Muscle layer of colon (tissue), 2 donors: ENCODE data around the gene BET1L.
"Not testable (repeated sequence)": the region's sequence is repeated elsewhere in the genome, so short reads cannot be mapped to it uniquely, and the experiment has no call there.

Experiments used
- H3K27ac ChIP-seq: one replicate; pipeline ENCODE4 v1.7.0; 2013; ENCODE audit warnings: low read depth, mild to moderate bottlenecking, low read length, moderate library complexity
- H3K27me3 ChIP-seq, 2 donors: one replicate each; pipeline ENCODE4 v1.7.0; 2013; ENCODE audit warnings: low read length in 2 of 2, mild to moderate bottlenecking in 2 of 2; ENCODE audit not compliant: insufficient read depth in 2 of 2, control insufficient read depth in 1 of 2
- H3K36me3 ChIP-seq: one replicate; pipeline ENCODE4 v1.7.0; 2013; ENCODE audit warnings: mild to moderate bottlenecking, low read length; ENCODE audit not compliant: insufficient read depth
- H3K4me1 ChIP-seq: one replicate; pipeline ENCODE4 v1.7.0; 2013; ENCODE audit warnings: mild to moderate bottlenecking, low read length; ENCODE audit not compliant: insufficient read depth
- H3K4me3 ChIP-seq, 2 donors: one replicate each; pipeline ENCODE4 v1.7.0; 2013; ENCODE audit warnings: low read length in 2 of 2, low read depth in 1 of 2, mild to moderate bottlenecking in 1 of 2, moderate library complexity in 1 of 2
- H3K9ac ChIP-seq: one replicate; pipeline ENCODE4 v1.7.0; 2013; ENCODE audit warnings: low read length
- H3K9me3 ChIP-seq: one replicate; pipeline ENCODE4 v1.7.0; 2013; ENCODE audit warnings: mild to moderate bottlenecking, low read length
- donor health status: abdominal sarcoma.
- donor health status: Adenocarcinoma of cecum.

The BET1L gene

GRCh38 chr11:225734-226453, 18.7 kb upstream of the BET1L start:
- Histone ChIP-seq H3K4me3 (no peak overlapping the region), H3K9me3 (no peaks in the 10 kb centered on the region), H3K4me1 (peaks cover 12% of the 10 kb centered on the region), H3K27me3 (no peaks in the 10 kb centered on the region), H3K36me3 (peaks cover 21% of the 10 kb centered on the region), H3K27ac (no peak overlapping the region), H3K9ac (no peak overlapping the region)

GRCh38 chr11:224424-224823, 17.2 kb upstream of the BET1L start:
- no peaks in the 10 kb centered on the region for H3K9me3 ChIP-seq

GRCh38 chr11:223884-224283, 16.7 kb upstream of the BET1L start:
- Histone ChIP-seq H3K4me3 (no peak overlapping the region), H3K27ac (no peak overlapping the region), H3K9ac (no peak overlapping the region), H3K9me3 (no peaks in the 10 kb centered on the region), H3K4me1 (peaks cover 12% of the 10 kb centered on the region), H3K36me3 (peaks cover 24% of the 10 kb centered on the region), H3K27me3 (no peaks in the 10 kb centered on the region)

More at GRCh38 chr11:224424-224823, 17.2 kb upstream of the BET1L start:
- Histone ChIP-seq H3K27ac (no peak overlapping the region), H3K4me3 (no peak overlapping the region), H3K4me1 (peaks cover 12% of the 10 kb centered on the region), H3K9ac (no peak overlapping the region), H3K27me3 (no peaks in the 10 kb centered on the region), H3K36me3 (peaks cover 21% of the 10 kb centered on the region)

GRCh38 chr11:223026-223789, 16.0 kb upstream of the BET1L start:
- Histone ChIP-seq H3K27me3 (no peaks in the 10 kb centered on the region), H3K9me3 (no peaks in the 10 kb centered on the region), H3K27ac (no peak overlapping the region), H3K9ac (no peak overlapping the region), H3K36me3 (peaks cover 31% of the 10 kb centered on the region), H3K4me3 (no peak overlapping the region), H3K4me1 (peaks cover 12% of the 10 kb centered on the region)

GRCh38 chr11:221998-222789, 15.0 kb upstream of the BET1L start:
- Histone ChIP-seq H3K27ac (no peak overlapping the region), H3K36me3 (peaks cover 32% of the 10 kb centered on the region), H3K27me3 (no peaks in the 10 kb centered on the region), H3K9ac (no peak overlapping the region), H3K9me3 (no peaks in the 10 kb centered on the region), H3K4me1 (peaks cover 12% of the 10 kb centered on the region), H3K4me3 (no peak overlapping the region)

- H3K4me1 ChIP-seq = peaks cover 12% of the 10 kb centered on the region
- H3K36me3 ChIP-seq = peaks cover 32% of the 10 kb centered on the region
- H3K27ac ChIP-seq = no peak overlapping the region
- H3K4me3 ChIP-seq = no peak overlapping the region
- no peak overlapping the region for H3K9ac ChIP-seq
- no peaks in the 10 kb centered on the region for H3K27me3 ChIP-seq
- H3K9me3 ChIP-seq = no peaks in the 10 kb centered on the region
Observed at GRCh38 chr11:221539-221938, 14.3 kb upstream of the BET1L start.

GRCh38 chr11:220641-221215, 13.5 kb upstream of the BET1L start:
- not testable (repeated sequence) for H3K27ac ChIP-seq, H3K9me3 ChIP-seq, H3K9ac ChIP-seq, H3K4me3 ChIP-seq, H3K27me3 ChIP-seq
- Histone ChIP-seq H3K36me3 (peaks cover 38% of the 10 kb centered on the region), H3K4me1 (peaks cover 12% of the 10 kb centered on the region)

GRCh38 chr11:218815-219593, 11.8 kb upstream of the BET1L start:
- H3K9me3 ChIP-seq = no peaks in the 10 kb centered on the region
- H3K9ac ChIP-seq = no peak overlapping the region
- peaks cover 45% of the 10 kb centered on the region for H3K36me3 ChIP-seq
- H3K27ac ChIP-seq = no peak overlapping the region
- peaks cover 11% of the 10 kb centered on the region for H3K4me1 ChIP-seq
- H3K27me3 ChIP-seq = no peaks in the 10 kb centered on the region
- no peak overlapping the region for H3K4me3 ChIP-seq

- H3K4me1 ChIP-seq = peaks cover 7% of the 10 kb centered on the region
- H3K36me3 ChIP-seq = peaks cover 49% of the 10 kb centered on the region
- H3K9ac ChIP-seq = no peak overlapping the region
- no peak overlapping the region for H3K27ac ChIP-seq
- H3K27me3 ChIP-seq = no peaks in the 10 kb centered on the region
- H3K9me3 ChIP-seq = no peaks in the 10 kb centered on the region
- no peak overlapping the region for H3K4me3 ChIP-seq
Observed at GRCh38 chr11:217704-218103, 10.5 kb upstream of the BET1L start.

- Histone ChIP-seq H3K4me1 (peaks cover under 1% of the 10 kb centered on the region), H3K27ac (no peak overlapping the region), H3K9me3 (no peaks in the 10 kb centered on the region), H3K4me3 (no peak overlapping the region), H3K27me3 (no peaks in the 10 kb centered on the region), H3K9ac (no peak overlapping the region), H3K36me3 (peaks cover 63% of the 10 kb centered on the region)
Observed at GRCh38 chr11:216081-216974, 9.1 kb upstream of the BET1L start.
